Activated T-cell treated with anti-CD3 and anti-CD28 coated beads, Interleukin-2, amount 50 U/mL, for 1 hour (primary cell): ENCODE measurements around the gene MED8.
"Not testable (repeated sequence)": the region's sequence is repeated elsewhere in the genome, so short reads cannot be mapped to it uniquely, and the experiment has no call there.

Experiments
- DNase-seq: peaks from one replicate; pipeline ENCODE4 v3.0.0-alpha.2; 2020

The MED8 gene

GRCh38 chr1:43382027-43382779, 7.4 kb downstream of the MED8 start:
- DNase-seq: no peak

GRCh38 chr1:43381612-43382011, 8.0 kb downstream of the MED8 start:
- no peak for DNase-seq

- no peak for DNase-seq
Observed at GRCh38 chr1:43379476-43379875, 10.1 kb downstream of the MED8 start.

GRCh38 chr1:43377831-43378230, 11.8 kb downstream of the MED8 start:
- no peak for DNase-seq

- no peak for DNase-seq
Observed at GRCh38 chr1:43376723-43377235, 12.8 kb downstream of the MED8 start.

- no peak for DNase-seq
Observed at GRCh38 chr1:43373066-43373940, 16.3 kb downstream of the MED8 start.

GRCh38 chr1:43372172-43372571, 17.4 kb downstream of the MED8 start:
- no peak for DNase-seq

GRCh38 chr1:43370564-43370963, 19.0 kb downstream of the MED8 start:
- DNase-seq: no peak

GRCh38 chr1:43369779-43370178, 19.8 kb downstream of the MED8 start:
- DNase-seq: not testable (repeated sequence)

GRCh38 chr1:43368646-43369020, 21.0 kb downstream of the MED8 start:
- no peak for DNase-seq

- DNase-seq: peak; percentile 82
Observed at GRCh38 chr1:43367904-43368645, 21.5 kb downstream of the MED8 start, which contains the start of gene ELOVL1. Gene ELOVL1 (minus strand): TSS chr1:43368011. CDS start chr1:43365609, 2,402 bp downstream.

GRCh38 chr1:43367026-43367903, 22.3 kb downstream of the MED8 start:
- peak; percentile 50 for DNase-seq

- no peak for DNase-seq
Observed at GRCh38 chr1:43366601-43367025, 23.0 kb downstream of the MED8 start.

GRCh38 chr1:43366179-43366578, 23.4 kb downstream of the MED8 start:
- no peak for DNase-seq

GRCh38 chr1:43365678-43366077, 23.9 kb downstream of the MED8 start:
- no peak for DNase-seq

- DNase-seq: no peak
Observed at GRCh38 chr1:43363935-43364525, 25.6 kb downstream of the MED8 start.

- no peak for DNase-seq
Observed at GRCh38 chr1:43363283-43363934, 26.2 kb downstream of the MED8 start.

- no peak for DNase-seq
Observed at GRCh38 chr1:43360616-43361015, 29.0 kb downstream of the MED8 start.

GRCh38 chr1:43359696-43360095, 29.9 kb downstream of the MED8 start:
- DNase-seq: no peak

GRCh38 chr1:43358746-43359693, 30.6 kb downstream of the MED8 start, which contains the start of gene CDC20:
Gene CDC20 (plus strand): TSS chr1:43358981. CDS start chr1:43359216, 235 bp downstream.
- DNase-seq: peak; percentile 97
